GM12891 (cell line): ENCODE measurements around the gene IGLL5.

Experiments used
- POLR2AphosphoS5 ChIP-seq: IDR thresholded peaks from 2 replicates; pipeline ENCODE4 v1.6.1; 2011; ENCODE audit warnings: low read depth, low read length, control low read depth
- SPI1 ChIP-seq: IDR thresholded peaks from 2 replicates; pipeline ENCODE4 v1.6.1; 2011; ENCODE audit warnings: low read depth, low read length, control low read depth

DNA sequence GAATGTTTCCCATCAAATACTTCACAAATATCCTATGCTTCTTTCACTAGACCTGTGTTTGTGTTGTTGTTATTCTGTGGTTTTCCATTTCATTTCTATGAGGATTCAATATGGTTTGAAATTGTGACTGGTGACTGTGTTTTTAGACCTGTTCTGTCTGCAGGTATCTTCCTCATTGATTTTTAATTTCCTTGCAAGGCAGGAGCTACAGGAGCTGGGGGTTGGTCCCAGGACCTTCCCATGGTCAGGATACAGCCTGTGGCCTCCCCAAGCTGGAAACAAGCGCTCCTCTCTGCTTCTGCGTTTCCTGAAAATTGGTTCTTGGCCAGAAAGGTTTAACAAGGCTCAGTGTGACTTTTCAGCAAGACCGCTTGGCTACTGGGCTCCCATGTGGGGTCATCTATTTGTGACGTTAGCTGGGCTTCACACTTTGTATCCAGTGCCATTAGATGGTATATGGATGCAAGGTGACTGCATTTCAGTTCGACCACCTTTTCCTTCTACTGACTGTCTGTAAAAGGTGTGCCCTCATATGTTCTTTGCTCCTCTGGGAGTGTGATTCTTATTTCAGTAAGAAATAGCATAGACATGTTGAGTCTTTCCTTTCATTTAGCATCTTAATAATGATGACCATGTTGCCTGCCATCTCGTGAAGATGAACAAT is 21.5 kb downstream of the IGLL5 start:
- no peak for TF ChIP-seq SPI1
- TF ChIP-seq POLR2AphosphoS5, result no peak
